Left ventricle myocardium inferior (tissue), 1 donor: ENCODE data around the gene MEIS2. TPM values are rescaled to one million over a fixed set of nuclear protein-coding genes. Genes with fewer than 3 reads are reported as not detected.

Source experiments
- DNase-seq: peaks from one replicate; pipeline ENCODE4 v3.0.0-alpha.2; 2020
- H3K27ac ChIP-seq: fragments of 200-600 bp; replicated peaks from 2 replicates; pipeline ENCODE4 v1.8.0; 2021
- H3K27me3 ChIP-seq: fragments of 200-600 bp; 2 replicates; pipeline ENCODE4 v1.8.0; 2021; ENCODE audit warnings: low read depth
- H3K36me3 ChIP-seq: fragments of 200-600 bp; 2 replicates; pipeline ENCODE4 v1.8.0; 2021
- H3K4me1 ChIP-seq: fragments of 200-600 bp; 2 replicates; pipeline ENCODE4 v1.8.0; 2021
- H3K4me3 ChIP-seq: fragments of 200-600 bp; 2 replicates; pipeline ENCODE4 v1.8.0; 2021; ENCODE audit warnings: mild to moderate bottlenecking, moderate library complexity
- H3K9me3 ChIP-seq: fragments of 200-600 bp; replicated peaks from 2 replicates; pipeline ENCODE4 v1.8.0; 2021
- CTCF ChIP-seq: fragments of 200-600 bp; IDR thresholded peaks from 2 replicates; pipeline ENCODE4 v1.8.0; 2021; ENCODE audit warnings: antibody characterized with exemption, mild to moderate bottlenecking, borderline replicate concordance
- intact Hi-C: fragments of 100-400 bp; cut with micrococcal nuclease; formaldehyde crosslinking; loops from one replicate; pipeline ENCODE4 v1.11.0; 2022
- total RNA-seq: library from RNA; stranded (reverse); fragmentation: NEBNext Ultra II Directional; extraction: Animal tissue kit (Norgen Biotek cat#: 25700); gene quantifications from one replicate; pipeline ENCODE4 v1.2.1, GENCODE V29; 2021
- donor health status: DM: no; HTN: yes; CAD: no; lungs with severe emphysema.

MEIS2 gene
- total RNA-seq, 1 donor from 2014 or later = 36.0 TPM

- peaks cover 45% of the 10 kb centered on the region for H3K4me1 ChIP-seq
- TF ChIP-seq CTCF = no peak
- no peaks in the 10 kb centered on the region for H3K27me3 ChIP-seq
- H3K36me3 ChIP-seq = peaks cover 3% of the 10 kb centered on the region
- DNase-seq = no peak
- no peak overlapping the region for H3K4me3 ChIP-seq
- intact Hi-C loops = no loop called here
- H3K27ac ChIP-seq = peak overlapping the region; percentile 72
- no peaks in the 10 kb centered on the region for H3K9me3 ChIP-seq
These were observed 103.7 kb downstream of the MEIS2 start for GRCh38 chr15:36996538-36997181.

GRCh38 chr15:36996121-36996520 lies 104.2 kb downstream of the MEIS2 start:
- H3K4me3 ChIP-seq = no peak overlapping the region
- H3K9me3 ChIP-seq = no peaks in the 10 kb centered on the region
- H3K36me3 ChIP-seq = peaks cover 3% of the 10 kb centered on the region
- TF ChIP-seq CTCF = peak; percentile 35
- no peaks in the 10 kb centered on the region for H3K27me3 ChIP-seq
- intact Hi-C loops = no loop called here
- H3K27ac ChIP-seq = peak overlapping the region; percentile 72
- H3K4me1 ChIP-seq = peaks cover 45% of the 10 kb centered on the region
- DNase-seq = no peak

GRCh38 chr15:36994790-36995189 lies 105.6 kb downstream of the MEIS2 start:
- no peak for DNase-seq
- TF ChIP-seq CTCF = no peak
- Histone ChIP-seq H3K4me3 (no peak overlapping the region), H3K4me1 (peaks cover 38% of the 10 kb centered on the region), H3K27me3 (no peaks in the 10 kb centered on the region), H3K9me3 (no peaks in the 10 kb centered on the region), H3K36me3 (peaks cover 3% of the 10 kb centered on the region), H3K27ac (no peak overlapping the region)
- intact Hi-C loops = no loop called here

GRCh38 chr15:36992454-36992853 lies 107.9 kb downstream of the MEIS2 start:
- Histone ChIP-seq H3K27me3 (no peaks in the 10 kb centered on the region), H3K36me3 (no peaks in the 10 kb centered on the region), H3K4me1 (peaks cover 46% of the 10 kb centered on the region), H3K4me3 (no peak overlapping the region), H3K9me3 (no peaks in the 10 kb centered on the region), H3K27ac (no peak overlapping the region)
- intact Hi-C loops = no loop called here
- no peak for DNase-seq
- no peak for TF ChIP-seq CTCF

- no peak for DNase-seq
- Histone ChIP-seq H3K36me3 (no peaks in the 10 kb centered on the region), H3K9me3 (peaks cover 11% of the 10 kb centered on the region), H3K4me3 (no peak overlapping the region), H3K27ac (peak overlapping the region; percentile 39), H3K4me1 (peaks cover 39% of the 10 kb centered on the region), H3K27me3 (no peaks in the 10 kb centered on the region)
- no peak for TF ChIP-seq CTCF
- intact Hi-C loops = no loop called here
These were observed 111.4 kb downstream of the MEIS2 start for GRCh38 chr15:36988947-36989346.
